Ascending aorta (tissue), 2 donors: ENCODE results near the gene GRIK1. TPM values are rescaled to one million over a fixed set of nuclear protein-coding genes. Genes with fewer than 3 reads are reported as not detected.

ENCODE experiments used
- DNase-seq, 2 donors: peaks; one replicate each; pipeline ENCODE4 v3.0.0-alpha.2; 2019; ENCODE audit warnings: low spot score in 2 of 2
- H3K27ac ChIP-seq, 2 donors: fragments of 200-600 bp; sonication (generic); one replicate each; pipeline ENCODE4 v1.5.1; 2016 to 2017; ENCODE audit warnings: mild to moderate bottlenecking in 1 of 2
- H3K27me3 ChIP-seq: fragments of 200-600 bp; sonication (generic); one replicate; pipeline ENCODE4 v1.5.1; 2017
- H3K36me3 ChIP-seq, 2 donors: fragments of 200-600 bp; sonication (generic); one replicate each; pipeline ENCODE4 v1.5.1; 2016
- H3K4me1 ChIP-seq, 2 donors: fragments of 200-600 bp; sonication (generic); one replicate each; pipeline ENCODE4 v1.5.1; 2016 to 2017; ENCODE audit warnings: mild to moderate bottlenecking in 1 of 2
- H3K4me3 ChIP-seq, 2 donors: fragments of 200-600 bp; sonication (generic); one replicate each; pipeline ENCODE4 v1.5.1; 2016 to 2017; ENCODE audit warnings: mild to moderate bottlenecking in 1 of 2
- H3K9me3 ChIP-seq, 2 donors: fragments of 200-600 bp; sonication (generic); one replicate each; pipeline ENCODE4 v1.5.1; 2016
- intact Hi-C: fragments of 100-400 bp; cut with DNase I; formaldehyde crosslinking; loops from one replicate; pipeline ENCODE4 v1.15.1; 2023
- total RNA-seq: library from RNA; depleted of rRNA; stranded (reverse); fragments of >200 nt; gene quantifications from one replicate; pipeline ENCODE4 v1.1.0, GENCODE V29; 2016
- TF ChIP-seq, protein P1 (sequence below), 3 experiments: fragments of 200-600 bp in 2 of 3; fragments of 450-650 bp in 1 of 3; sonication (generic) in 2 of 3; IDR thresholded peaks; one replicate each; pipeline ENCODE4 v1.5.1; 2016 to 2019; ENCODE audit warnings: antibody characterized with exemption in 3 of 3, mild to moderate bottlenecking in 1 of 3, moderate library complexity in 1 of 3

The GRIK1 gene
- total RNA-seq, 1 donor from 2014 or later: not detected

DNA sequence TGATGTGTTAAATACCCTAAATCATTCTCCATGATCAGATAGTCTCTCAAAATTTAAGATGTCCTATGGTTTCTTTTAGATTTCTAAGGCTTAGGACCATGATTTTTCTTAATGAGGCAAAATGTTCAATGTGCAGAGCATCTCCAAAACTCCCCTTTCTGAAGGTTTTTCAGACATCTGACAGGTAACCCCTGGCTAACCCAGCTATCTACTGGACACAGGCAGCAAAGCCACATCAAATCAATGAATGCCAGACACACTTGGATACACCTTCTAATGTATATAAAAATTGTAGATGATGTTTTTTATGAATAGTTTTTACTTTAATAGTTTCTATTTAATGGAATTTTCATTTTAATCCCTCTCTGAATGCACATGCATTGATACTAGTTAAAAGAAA is 285.6 kb downstream of the GRIK1 start:
- no peak for DNase-seq

GRCh38 chr21:29650523-29651022 is 289.2 kb downstream of the GRIK1 start:
- no peak overlapping the region for H3K4me3 ChIP-seq
- no peaks in the 10 kb centered on the region for H3K4me1 ChIP-seq
- H3K9me3 ChIP-seq: no peaks in the 10 kb centered on the region
- intact Hi-C loops: no loop called here
- TF ChIP-seq, protein P1, sequence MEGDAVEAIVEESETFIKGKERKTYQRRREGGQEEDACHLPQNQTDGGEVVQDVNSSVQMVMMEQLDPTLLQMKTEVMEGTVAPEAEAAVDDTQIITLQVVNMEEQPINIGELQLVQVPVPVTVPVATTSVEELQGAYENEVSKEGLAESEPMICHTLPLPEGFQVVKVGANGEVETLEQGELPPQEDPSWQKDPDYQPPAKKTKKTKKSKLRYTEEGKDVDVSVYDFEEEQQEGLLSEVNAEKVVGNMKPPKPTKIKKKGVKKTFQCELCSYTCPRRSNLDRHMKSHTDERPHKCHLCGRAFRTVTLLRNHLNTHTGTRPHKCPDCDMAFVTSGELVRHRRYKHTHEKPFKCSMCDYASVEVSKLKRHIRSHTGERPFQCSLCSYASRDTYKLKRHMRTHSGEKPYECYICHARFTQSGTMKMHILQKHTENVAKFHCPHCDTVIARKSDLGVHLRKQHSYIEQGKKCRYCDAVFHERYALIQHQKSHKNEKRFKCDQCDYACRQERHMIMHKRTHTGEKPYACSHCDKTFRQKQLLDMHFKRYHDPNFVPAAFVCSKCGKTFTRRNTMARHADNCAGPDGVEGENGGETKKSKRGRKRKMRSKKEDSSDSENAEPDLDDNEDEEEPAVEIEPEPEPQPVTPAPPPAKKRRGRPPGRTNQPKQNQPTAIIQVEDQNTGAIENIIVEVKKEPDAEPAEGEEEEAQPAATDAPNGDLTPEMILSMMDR (IDR thresholded peaks at IDR 0.05): no peak
- DNase-seq: no peak
- H3K27ac ChIP-seq: no peak overlapping the region
- H3K27me3 ChIP-seq: no peaks in the 10 kb centered on the region
- H3K36me3 ChIP-seq: no peaks in the 10 kb centered on the region

More for the DNA sequence above, 285.6 kb downstream of the GRIK1 start:
- intact Hi-C loops: no loop called here
- TF ChIP-seq, protein P1 (IDR thresholded peaks at IDR 0.05): no peak
- Histone ChIP-seq H3K4me3 (no peak overlapping the region), H3K27me3 (no peaks in the 10 kb centered on the region), H3K9me3 (no peaks in the 10 kb centered on the region), H3K27ac (no peak overlapping the region), H3K4me1 (no peaks in the 10 kb centered on the region), H3K36me3 (no peaks in the 10 kb centered on the region)

DNA sequence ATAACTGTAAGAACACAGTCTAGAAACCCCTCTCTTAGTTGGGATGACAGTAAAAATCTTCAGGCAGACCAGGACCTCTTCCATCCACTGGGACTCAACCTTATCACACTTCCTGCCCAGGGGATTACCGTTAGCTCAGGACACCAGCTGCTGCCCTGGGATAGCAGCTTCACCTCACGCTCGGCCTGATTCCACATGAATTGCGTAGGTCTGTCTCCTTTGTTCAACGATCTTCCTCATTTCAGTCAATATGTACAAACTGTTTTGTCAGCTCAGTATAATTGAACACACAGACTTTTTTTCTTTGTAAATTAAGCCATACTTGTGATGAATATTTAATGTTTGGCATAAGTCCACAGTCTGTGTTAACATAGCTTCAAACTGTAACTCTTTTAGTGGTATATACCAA is 290.4 kb downstream of the GRIK1 start:
- Histone ChIP-seq H3K36me3 (no peaks in the 10 kb centered on the region), H3K27ac (no peak overlapping the region), H3K4me1 (no peaks in the 10 kb centered on the region), H3K9me3 (no peaks in the 10 kb centered on the region), H3K27me3 (no peaks in the 10 kb centered on the region), H3K4me3 (no peak overlapping the region)
- TF ChIP-seq, protein P1 (IDR thresholded peaks at IDR 0.05): no peak
- no peak for DNase-seq
- intact Hi-C loops: no loop called here

GRCh38 chr21:29648710-29649240 is 291.0 kb downstream of the GRIK1 start:
- TF ChIP-seq, protein P1 (IDR thresholded peaks at IDR 0.05): no peak
- Histone ChIP-seq H3K9me3 (no peaks in the 10 kb centered on the region), H3K4me3 (no peak overlapping the region), H3K36me3 (no peaks in the 10 kb centered on the region), H3K27ac (no peak overlapping the region), H3K4me1 (no peaks in the 10 kb centered on the region), H3K27me3 (no peaks in the 10 kb centered on the region)
- no peak for DNase-seq
- intact Hi-C loops: no loop called here

DNA sequence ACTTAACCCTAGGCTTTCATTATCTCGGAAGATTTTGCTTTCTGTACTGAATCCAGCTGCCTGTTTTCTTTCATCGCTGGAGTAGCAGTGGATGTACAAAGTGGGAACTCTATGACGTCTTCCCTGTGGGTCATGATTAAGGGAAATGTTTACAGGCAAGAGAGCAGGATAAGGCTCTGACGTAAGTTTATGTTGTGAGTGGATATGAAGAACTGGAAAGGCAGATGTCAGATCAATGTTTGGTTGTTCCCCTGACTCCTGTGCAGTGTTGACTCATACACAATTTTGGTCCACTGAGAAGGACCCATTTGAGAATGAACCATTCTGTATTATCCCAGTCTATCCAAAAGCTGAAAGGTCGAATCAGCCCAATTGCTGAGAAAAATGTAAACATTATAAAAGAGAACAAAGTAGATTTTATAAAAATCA is 292.4 kb downstream of the GRIK1 start:
- Histone ChIP-seq H3K36me3 (no peaks in the 10 kb centered on the region), H3K27ac (no peak overlapping the region), H3K9me3 (no peaks in the 10 kb centered on the region), H3K27me3 (no peaks in the 10 kb centered on the region), H3K4me3 (no peak overlapping the region), H3K4me1 (no peaks in the 10 kb centered on the region)
- DNase-seq: no peak
- intact Hi-C loops: no loop called here
- TF ChIP-seq, protein P1 (IDR thresholded peaks at IDR 0.05): no peak
